ENCODE measurements around the gene PYCARD.
"Not testable (repeated sequence)": the region's sequence is repeated elsewhere in the genome, so short reads cannot be mapped to it uniquely, and the experiment has no call there.

Gene PYCARD

DNA sequence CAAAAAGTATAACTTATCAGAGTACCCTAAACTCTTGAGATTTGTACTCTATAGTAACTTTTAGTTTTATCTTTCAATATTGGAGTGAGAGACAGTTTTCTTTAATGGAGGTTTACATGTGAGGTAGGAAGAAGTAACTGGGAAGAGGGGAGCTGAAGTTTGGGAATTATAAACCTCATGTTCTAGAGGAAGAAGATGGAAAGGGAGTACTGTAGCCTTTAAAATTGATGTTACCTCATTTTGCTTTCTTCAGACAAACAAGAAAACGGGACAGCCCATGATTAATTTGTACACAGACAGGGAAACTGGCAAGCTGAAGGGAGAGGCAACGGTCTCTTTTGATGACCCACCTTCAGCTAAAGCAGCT lies 13.2 kb downstream of the PYCARD start:
- DNase-seq: no peak

DNA sequence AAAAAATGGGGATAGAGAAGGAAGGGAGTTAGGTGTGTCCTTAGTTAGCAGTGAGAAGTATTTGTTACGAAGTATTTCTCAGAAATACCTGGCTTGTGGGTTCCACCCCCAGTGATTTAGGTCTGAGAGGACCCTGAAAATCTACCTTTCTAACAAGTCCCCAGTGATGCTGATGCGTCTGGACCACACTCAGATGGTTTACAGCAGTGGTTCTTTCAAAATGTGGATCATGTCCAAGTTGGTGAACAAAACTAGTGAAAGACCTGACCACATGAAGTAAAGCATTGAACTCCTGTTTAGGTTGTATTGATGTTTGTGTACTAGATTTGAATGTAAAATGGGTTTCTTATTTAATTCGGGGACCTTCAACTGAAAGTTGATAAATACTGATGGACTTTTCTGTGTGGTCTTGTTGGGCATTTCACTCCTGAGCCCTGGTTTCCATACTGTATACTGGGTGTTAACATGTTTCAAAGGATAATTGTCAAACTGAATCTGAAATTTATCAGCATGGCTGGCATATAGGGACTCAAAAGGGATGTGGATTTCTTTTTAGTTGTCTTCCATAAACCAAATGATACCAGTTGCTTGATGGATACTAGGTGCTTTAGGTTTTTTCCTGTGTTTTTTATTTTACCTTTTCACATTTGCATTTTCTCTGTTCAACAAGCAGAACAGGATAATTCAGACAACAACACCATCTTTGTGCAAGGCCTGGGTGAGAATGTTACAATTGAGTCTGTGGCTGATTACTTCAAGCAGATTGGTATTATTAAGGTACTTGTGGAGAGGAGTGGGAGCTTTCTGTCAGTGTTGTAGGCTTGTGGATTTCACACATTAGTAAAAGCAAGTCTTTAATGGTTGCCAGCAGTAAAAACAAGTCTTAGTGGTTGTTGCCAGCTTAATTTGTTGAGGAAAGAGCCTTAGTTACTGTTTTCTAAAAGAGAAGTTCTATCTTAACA lies 13.8 kb downstream of the PYCARD start:
- DNase-seq: no peak

DNA sequence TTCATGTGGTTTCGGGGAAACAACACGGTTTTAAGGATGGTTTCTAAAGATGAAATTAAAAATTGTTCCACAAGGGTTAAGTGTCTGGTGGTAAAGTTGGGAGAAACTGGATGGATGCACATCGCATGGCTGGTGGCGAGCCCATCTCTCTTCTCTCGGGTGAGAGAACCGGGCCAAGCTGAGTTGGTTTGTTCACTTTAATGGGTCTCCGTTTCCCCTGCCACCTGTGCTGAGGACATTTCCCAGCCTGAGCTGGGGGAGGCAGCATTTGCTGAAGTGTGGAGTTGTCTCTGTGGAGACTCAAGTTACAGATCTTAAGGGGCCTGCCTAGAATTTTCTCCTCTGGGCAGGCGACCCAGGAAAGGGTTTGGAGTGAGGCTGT lies 14.8 kb downstream of the PYCARD start:
- no peak for DNase-seq

GRCh38 chr16:31186930-31187807 lies 15.4 kb downstream of the PYCARD start:
- no peak for DNase-seq

DNA sequence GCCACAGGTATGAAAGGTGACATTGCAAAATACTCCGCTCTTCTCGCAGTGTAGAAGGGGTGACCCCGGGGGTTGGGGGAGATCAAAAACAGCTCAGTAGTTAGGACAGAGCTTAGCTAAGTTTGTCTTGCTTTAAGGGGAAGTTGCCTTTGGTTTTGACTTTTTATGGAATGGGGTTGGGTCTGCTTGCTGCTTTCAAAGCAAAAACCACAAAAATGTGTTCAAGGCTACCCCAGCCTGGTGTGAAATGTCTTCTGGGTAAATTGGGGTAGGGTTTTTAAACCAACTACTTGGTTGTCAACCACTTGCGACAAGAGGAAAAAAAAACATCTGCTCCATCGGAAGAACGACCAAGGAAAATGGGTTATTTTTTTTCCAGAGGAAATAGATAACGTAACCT lies 16.4 kb downstream of the PYCARD start:
- DNase-seq: no peak

DNA sequence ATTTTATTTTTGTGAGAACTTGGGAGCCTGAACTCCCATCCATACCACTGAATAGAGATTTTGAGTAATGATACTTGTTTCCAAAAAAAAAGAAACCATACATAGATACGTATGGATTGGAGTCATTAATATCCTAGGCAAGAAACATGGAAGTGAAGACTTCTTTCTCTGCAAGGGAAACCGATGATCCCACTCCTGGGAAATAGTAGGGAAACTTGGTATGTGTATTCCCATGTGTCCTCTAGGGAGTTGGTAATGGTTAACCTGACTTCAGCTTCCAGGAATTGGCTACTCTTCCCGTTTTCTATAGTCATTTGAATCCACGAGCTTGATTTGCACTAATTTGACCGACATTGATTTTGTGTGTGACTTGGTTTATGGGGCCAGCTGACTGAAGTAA lies 17.2 kb downstream of the PYCARD start:
- DNase-seq: no peak

- no peak for DNase-seq
These were observed 17.7 kb downstream of the PYCARD start for GRCh38 chr16:31184888-31185287.

DNA sequence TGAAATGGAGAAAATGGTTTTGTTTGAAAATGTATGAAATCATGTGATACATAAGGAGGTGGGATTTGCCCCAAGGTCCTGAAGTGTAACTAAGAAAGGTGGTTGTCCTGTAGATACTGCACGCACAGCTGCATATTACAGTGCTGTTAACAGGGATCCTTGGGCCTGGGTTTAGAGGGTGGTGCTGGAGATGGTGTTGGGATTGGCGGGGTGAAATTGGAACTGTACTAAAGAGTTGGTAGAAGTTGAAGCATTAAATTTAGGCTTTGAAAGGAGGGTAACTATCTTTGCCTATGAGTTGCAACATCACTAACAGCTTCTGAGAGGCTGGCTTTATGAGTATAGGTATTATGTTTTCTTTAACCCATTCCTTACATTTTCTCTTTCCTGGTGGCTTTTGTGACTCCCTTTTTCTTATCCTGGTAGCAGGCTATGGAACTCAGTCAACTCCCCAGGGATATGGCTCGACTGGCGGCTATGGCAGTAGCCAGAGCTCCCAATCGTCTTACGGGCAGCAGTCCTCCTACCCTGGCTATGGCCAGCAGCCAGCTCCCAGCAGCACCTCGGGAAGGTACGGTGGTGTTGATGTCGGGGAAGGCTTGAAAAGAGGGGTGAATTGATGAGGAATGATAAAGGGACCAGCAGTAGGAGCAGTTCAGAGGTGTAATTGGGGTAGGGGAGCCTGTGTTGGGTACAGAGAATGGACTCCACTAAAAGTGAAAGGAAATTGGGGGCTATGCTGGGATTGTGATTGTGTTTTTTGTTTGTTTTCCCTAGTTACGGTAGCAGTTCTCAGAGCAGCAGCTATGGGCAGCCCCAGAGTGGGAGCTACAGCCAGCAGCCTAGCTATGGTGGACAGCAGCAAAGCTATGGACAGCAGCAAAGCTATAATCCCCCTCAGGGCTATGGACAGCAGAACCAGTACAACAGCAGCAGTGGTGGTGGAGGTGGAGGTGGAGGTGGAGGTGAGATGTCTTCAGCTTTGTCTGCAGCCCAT lies 18.8 kb downstream of the PYCARD start:
- no peak for DNase-seq

- DNase-seq: no peak
These were observed 20.2 kb downstream of the PYCARD start for GRCh38 chr16:31182391-31182790.

GRCh38 chr16:31181102-31181830 lies 21.3 kb downstream of the PYCARD start:
- peak; percentile 41 for DNase-seq

DNA sequence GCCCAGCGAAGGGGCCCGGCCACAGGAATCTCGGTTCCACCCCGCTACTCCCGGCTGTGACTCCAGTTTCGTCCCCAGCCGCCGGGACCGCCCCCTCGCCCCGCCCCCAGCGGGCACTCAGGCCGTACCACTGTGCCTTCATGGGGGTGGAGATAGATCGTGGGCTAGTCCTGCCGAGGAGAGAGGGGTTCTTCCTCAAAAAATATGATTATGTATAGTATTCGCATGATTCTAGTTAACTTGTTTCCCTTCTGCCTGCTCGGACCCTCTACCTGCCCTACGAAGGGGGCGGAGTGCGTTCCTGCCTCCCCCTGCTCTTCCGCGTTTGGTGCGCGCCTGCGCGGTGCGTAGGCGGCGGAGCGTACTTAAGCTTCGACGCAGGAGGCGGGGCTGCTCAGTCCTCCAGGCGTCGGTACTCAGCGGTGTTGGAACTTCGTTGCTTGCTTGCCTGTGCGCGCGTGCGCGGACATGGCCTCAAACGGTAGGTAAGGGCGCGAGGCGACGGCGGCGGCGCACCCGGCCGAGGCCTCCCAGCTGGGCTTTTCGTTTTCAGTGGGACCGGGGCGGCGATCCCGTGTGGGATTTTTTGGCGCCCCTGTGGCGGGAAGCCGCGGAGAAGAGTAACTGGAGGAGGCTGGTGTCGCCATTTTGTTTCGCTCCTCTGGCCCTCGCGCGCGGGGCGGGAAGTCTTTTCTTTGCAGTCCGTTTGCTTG lies 22.7 kb downstream of the PYCARD start, which contains the start of gene FUS:
TSS of gene FUS (plus strand) at position 393 of the 713 bp plus-strand sequence. CDS start at position 469, 76 bp downstream.
- DNase-seq: peak; percentile 90

DNA sequence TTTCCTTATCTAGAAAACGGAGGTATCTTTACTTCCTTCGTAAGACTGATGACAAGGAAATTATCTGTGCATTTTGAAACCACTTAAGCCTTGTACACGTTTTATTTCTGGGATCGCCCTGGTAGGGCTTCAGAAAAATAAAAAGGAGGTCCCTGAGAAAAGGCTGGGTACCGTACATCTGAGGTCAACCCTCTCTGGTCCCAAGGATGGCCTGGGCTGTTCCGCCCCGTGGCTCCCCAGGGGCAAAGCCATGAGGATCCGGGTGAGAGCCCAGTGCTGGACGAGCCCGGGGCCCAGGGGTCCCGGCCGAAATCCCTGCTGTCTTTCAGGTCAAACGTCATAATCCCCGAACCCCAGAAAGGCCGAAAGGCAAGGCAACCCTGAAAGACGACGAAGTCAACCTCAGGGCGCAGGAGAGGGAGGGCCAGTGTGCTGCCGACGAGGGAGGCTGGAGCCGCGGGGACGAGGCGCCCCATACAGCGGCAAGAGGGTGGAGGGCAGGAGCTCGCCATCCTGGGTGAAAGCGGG lies 23.3 kb downstream of the PYCARD start:
- DNase-seq: no peak

DNA sequence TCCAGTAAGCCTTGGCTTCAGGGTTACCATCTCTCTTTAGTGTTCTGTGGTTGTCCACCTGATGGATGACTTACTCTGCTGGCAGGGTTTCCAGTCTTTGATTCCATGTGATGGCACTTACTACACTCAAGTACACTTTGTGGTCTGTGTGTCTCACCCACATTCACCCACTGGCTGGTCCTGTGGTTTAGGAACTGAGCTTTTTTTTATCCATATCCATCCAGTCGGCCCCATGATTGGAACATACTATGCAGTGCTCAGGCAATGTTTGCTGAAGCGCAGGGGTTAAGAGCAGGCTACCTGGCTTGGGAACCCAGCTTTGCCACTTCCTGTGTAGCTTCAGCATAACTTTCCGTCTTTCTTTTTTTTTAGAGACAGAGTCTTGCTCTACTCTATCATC lies 25.4 kb downstream of the PYCARD start:
- DNase-seq: peak; percentile 59

GRCh38 chr16:31170048-31170447 lies 32.5 kb downstream of the PYCARD start:
- DNase-seq: not testable (repeated sequence)

DNA sequence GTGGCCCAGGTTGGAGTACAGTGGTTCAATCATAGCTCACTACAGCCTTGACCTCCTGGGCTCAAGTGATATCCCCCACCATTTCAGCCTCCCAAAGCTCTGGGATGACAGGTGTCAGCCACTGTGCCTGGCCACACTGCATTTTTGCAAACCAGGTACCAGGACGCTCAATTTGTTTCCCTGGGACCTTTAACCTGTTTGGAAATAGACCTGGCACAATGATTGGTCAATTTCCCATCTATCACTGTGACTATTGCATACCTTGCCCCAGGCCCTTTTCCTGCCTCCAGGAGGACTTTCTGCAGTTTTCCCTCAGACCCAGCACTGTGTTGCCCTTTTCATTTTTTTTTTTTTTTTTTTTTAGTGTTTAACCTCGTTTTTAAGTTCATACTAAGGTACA lies 33.7 kb downstream of the PYCARD start:
- DNase-seq: no peak

DNA sequence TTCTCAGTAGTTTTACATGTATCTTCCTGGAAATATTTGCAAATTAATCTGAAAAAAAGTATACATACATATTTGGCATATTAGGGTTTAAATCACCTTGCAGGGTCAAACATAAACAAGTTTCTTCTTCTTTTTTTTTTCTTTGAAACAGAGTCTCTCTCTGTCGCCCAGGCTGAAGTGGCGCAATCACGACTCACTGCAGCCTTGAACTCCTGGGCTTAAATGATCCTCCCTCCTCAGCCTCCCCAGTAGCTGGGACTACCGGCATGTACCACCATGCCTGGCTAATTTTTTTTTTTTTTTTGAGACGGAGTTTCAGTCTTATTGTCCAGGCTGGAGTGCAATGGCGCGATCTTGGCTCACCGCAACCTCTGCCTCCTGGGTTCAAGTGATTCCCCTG lies 35.2 kb downstream of the PYCARD start:
- no peak for DNase-seq

GRCh38 chr16:31157136-31157535 lies 45.4 kb downstream of the PYCARD start:
- DNase-seq: no peak
